ENCODE measurements around the gene RAB11B.
"Not testable (repeated sequence)": the region's sequence is repeated elsewhere in the genome, so short reads cannot be mapped to it uniquely, and the experiment has no call there.

RAB11B gene

GRCh38 chr19:8395621-8396082 lies 5.5 kb downstream of the RAB11B start:
- Mint-ChIP-seq H3K27me3 (no peaks in the 10 kb centered on the region), H3K9me3 (no peaks in the 10 kb centered on the region), H3K4me3 (no peak overlapping the region), H3K36me3 (peaks cover 11% of the 10 kb centered on the region), H3K27ac (no peak overlapping the region), H3K4me1 (peaks cover 26% of the 10 kb centered on the region)
- no peak for ATAC-seq (ENCODE audit: low read depth)
- no peak for DNase-seq (ENCODE audit: low spot score in 2 of 2)

- Mint-ChIP-seq H3K9me3 (no peaks in the 10 kb centered on the region), H3K4me3 (no peak overlapping the region), H3K36me3 (peaks cover 11% of the 10 kb centered on the region), H3K27ac (peak overlapping the region; percentile 10), H3K27me3 (no peaks in the 10 kb centered on the region), H3K4me1 (peaks cover 22% of the 10 kb centered on the region)
- DNase-seq (ENCODE audit: low spot score in 2 of 2) (no peak), ATAC-seq (ENCODE audit: low read depth) (no peak)
Measured at GRCh38 chr19:8396185-8396562, 6.0 kb downstream of the RAB11B start.

GRCh38 chr19:8396563-8397203 lies 6.5 kb downstream of the RAB11B start:
- ATAC-seq (ENCODE audit: low read depth), result peak; percentile 94
- Mint-ChIP-seq H3K27me3 (no peaks in the 10 kb centered on the region), H3K4me1 (peaks cover 20% of the 10 kb centered on the region), H3K4me3 (no peak overlapping the region), H3K36me3 (peaks cover 11% of the 10 kb centered on the region), H3K9me3 (no peaks in the 10 kb centered on the region), H3K27ac (peak overlapping the region; percentile 10)
- DNase-seq (ENCODE audit: low spot score in 2 of 2), result peak; percentile 54 to 62

- Mint-ChIP-seq H3K4me1 (peaks cover 18% of the 10 kb centered on the region), H3K9me3 (no peaks in the 10 kb centered on the region), H3K36me3 (peaks cover 11% of the 10 kb centered on the region), H3K4me3 (no peak overlapping the region), H3K27me3 (no peaks in the 10 kb centered on the region), H3K27ac (no peak overlapping the region)
- DNase-seq (ENCODE audit: low spot score in 2 of 2), result no peak
- no peak for ATAC-seq (ENCODE audit: low read depth)
Measured at GRCh38 chr19:8397271-8397670, 7.1 kb downstream of the RAB11B start.

GRCh38 chr19:8397746-8398310 lies 7.7 kb downstream of the RAB11B start:
- no peaks in the 10 kb centered on the region for H3K9me3 Mint-ChIP-seq
- DNase-seq (ENCODE audit: low spot score in 2 of 2) (no peak), ATAC-seq (ENCODE audit: low read depth) (no peak)
- no peak overlapping the region for H3K4me3 Mint-ChIP-seq
- H3K4me1 Mint-ChIP-seq, result peaks cover 18% of the 10 kb centered on the region
- no peaks in the 10 kb centered on the region for H3K27me3 Mint-ChIP-seq
- H3K27ac Mint-ChIP-seq, result no peak overlapping the region
- H3K36me3 Mint-ChIP-seq, result peaks cover 11% of the 10 kb centered on the region

- Mint-ChIP-seq H3K27ac (no peak overlapping the region), H3K4me1 (peaks cover 18% of the 10 kb centered on the region), H3K4me3 (no peak overlapping the region), H3K9me3 (no peaks in the 10 kb centered on the region), H3K27me3 (no peaks in the 10 kb centered on the region), H3K36me3 (peaks cover 12% of the 10 kb centered on the region)
- DNase-seq (ENCODE audit: low spot score in 2 of 2) (no peak), ATAC-seq (ENCODE audit: low read depth) (no peak)
Measured at GRCh38 chr19:8398311-8398771, 8.2 kb downstream of the RAB11B start.

- Mint-ChIP-seq H3K27me3 (no peaks in the 10 kb centered on the region), H3K9me3 (no peaks in the 10 kb centered on the region), H3K4me3 (no peak overlapping the region), H3K27ac (no peak overlapping the region), H3K36me3 (peaks cover 17% of the 10 kb centered on the region), H3K4me1 (peaks cover 18% of the 10 kb centered on the region)
- DNase-seq (ENCODE audit: low spot score in 2 of 2) (no peak), ATAC-seq (ENCODE audit: low read depth) (no peak)
Measured at GRCh38 chr19:8399681-8400188, 9.6 kb downstream of the RAB11B start.

GRCh38 chr19:8401981-8402411 lies 11.8 kb downstream of the RAB11B start:
- Mint-ChIP-seq H3K4me1 (peaks cover 7% of the 10 kb centered on the region), H3K4me3 (no peak overlapping the region), H3K36me3 (peaks cover 16% of the 10 kb centered on the region), H3K27ac (no peak overlapping the region), H3K27me3 (no peaks in the 10 kb centered on the region), H3K9me3 (no peaks in the 10 kb centered on the region)
- no peak for ATAC-seq (ENCODE audit: low read depth)
- DNase-seq (ENCODE audit: low spot score in 2 of 2), result no peak

GRCh38 chr19:8403098-8403819 lies 13.1 kb downstream of the RAB11B start:
- H3K27ac Mint-ChIP-seq, result no peak overlapping the region
- H3K4me3 Mint-ChIP-seq, result no peak overlapping the region
- no peak for ATAC-seq (ENCODE audit: low read depth)
- peaks cover 3% of the 10 kb centered on the region for H3K4me1 Mint-ChIP-seq
- no peak for DNase-seq (ENCODE audit: low spot score in 2 of 2)
- H3K36me3 Mint-ChIP-seq, result peaks cover 13% of the 10 kb centered on the region
- H3K9me3 Mint-ChIP-seq, result no peaks in the 10 kb centered on the region
- H3K27me3 Mint-ChIP-seq, result no peaks in the 10 kb centered on the region

- Mint-ChIP-seq H3K27me3 (no peaks in the 10 kb centered on the region), H3K4me3 (no peak overlapping the region)
- ATAC-seq (ENCODE audit: low read depth), result no peak
Measured at GRCh38 chr19:8403820-8404109, 13.6 kb downstream of the RAB11B start.

GRCh38 chr19:8404391-8405151 lies 14.4 kb downstream of the RAB11B start:
- DNase-seq (ENCODE audit: low spot score in 2 of 2), result no peak
- ATAC-seq (ENCODE audit: low read depth), result no peak
- H3K4me1 Mint-ChIP-seq, result peaks cover 3% of the 10 kb centered on the region
- H3K36me3 Mint-ChIP-seq, result peaks cover 12% of the 10 kb centered on the region
- no peaks in the 10 kb centered on the region for H3K9me3 Mint-ChIP-seq
- no peak overlapping the region for H3K4me3 Mint-ChIP-seq
- H3K27ac Mint-ChIP-seq, result no peak overlapping the region
- no peaks in the 10 kb centered on the region for H3K27me3 Mint-ChIP-seq

More at GRCh38 chr19:8403820-8404109, 13.6 kb downstream of the RAB11B start:
- H3K36me3 Mint-ChIP-seq, result peaks cover 13% of the 10 kb centered on the region
- no peaks in the 10 kb centered on the region for H3K9me3 Mint-ChIP-seq
- H3K4me1 Mint-ChIP-seq, result peaks cover 3% of the 10 kb centered on the region
- H3K27ac Mint-ChIP-seq, result no peak overlapping the region
- DNase-seq (ENCODE audit: low spot score in 2 of 2), result no peak

- not testable (repeated sequence) for H3K27me3 Mint-ChIP-seq; H3K4me3 Mint-ChIP-seq; H3K4me1 Mint-ChIP-seq; H3K9me3 Mint-ChIP-seq; ATAC-seq (ENCODE audit: low read depth); DNase-seq (ENCODE audit: low spot score in 2 of 2); H3K36me3 Mint-ChIP-seq; H3K27ac Mint-ChIP-seq
Measured at GRCh38 chr19:8410718-8411117, 20.6 kb downstream of the RAB11B start.

- Mint-ChIP-seq H3K27ac (no peak within 1 kb of the TSS), H3K27me3 (no peaks in the 10 kb centered on the region), H3K36me3 (no peaks in the 10 kb centered on the region)
Measured at GRCh38 chr19:8412783-8413628, 22.8 kb downstream of the RAB11B start, which contains the start of gene MARCHF2. TSS of gene MARCHF2 (plus strand) at chr19:8413305. CDS start at chr19:8421841, 8,536 bp downstream.

More at GRCh38 chr19:8412783-8413628, 22.8 kb downstream of the RAB11B start, which contains the start of gene MARCHF2:
- Mint-ChIP-seq H3K4me1 (peaks cover 6% of the 10 kb centered on the region), H3K9me3 (no peaks in the 10 kb centered on the region), H3K4me3 (peak within 1 kb of the TSS; percentile 70)
- ATAC-seq (ENCODE audit: low read depth) (peak; percentile 99), DNase-seq (ENCODE audit: low spot score in 2 of 2) (peak; percentile 91 to 96)

All from memory B cell (primary cell).